ENCODE data around the gene RGCC. TPM values are rescaled to one million over a fixed set of nuclear protein-coding genes. Genes with fewer than 3 reads are reported as not detected.
"Not testable (repeated sequence)": the region's sequence is repeated elsewhere in the genome, so short reads cannot be mapped to it uniquely, and the experiment has no call there.

RGCC gene
- total RNA-seq, 1 donor from 2014 or later, result 174 TPM

GRCh38 chr13:41492432-41493260 is 35.3 kb downstream of the RGCC start:
- DNase-seq, result no peak

GRCh38 chr13:41494202-41494601 is 36.9 kb downstream of the RGCC start:
- no peak for DNase-seq

GRCh38 chr13:41495044-41495443 is 37.7 kb downstream of the RGCC start:
- no peak for DNase-seq

GRCh38 chr13:41496420-41497234 is 39.3 kb downstream of the RGCC start:
- no peak for DNase-seq

- DNase-seq, result no peak
Observed at GRCh38 chr13:41497436-41497835, 40.1 kb downstream of the RGCC start.

GRCh38 chr13:41499452-41499851 is 42.1 kb downstream of the RGCC start:
- DNase-seq, result no peak

- DNase-seq, result no peak
Observed at GRCh38 chr13:41500511-41500910, 43.2 kb downstream of the RGCC start.

- no peak for DNase-seq
Observed at GRCh38 chr13:41501281-41501680, 43.9 kb downstream of the RGCC start.

GRCh38 chr13:41502031-41502430 is 44.7 kb downstream of the RGCC start:
- DNase-seq, result no peak

GRCh38 chr13:41502673-41503072 is 45.3 kb downstream of the RGCC start:
- DNase-seq, result no peak

GRCh38 chr13:41503356-41503755 is 46.0 kb downstream of the RGCC start:
- no peak for DNase-seq

- DNase-seq, result not testable (repeated sequence)
Observed at GRCh38 chr13:41504657-41505056, 47.3 kb downstream of the RGCC start.

- no peak for DNase-seq
Observed at GRCh38 chr13:41505209-41505835, 48.0 kb downstream of the RGCC start.

- no peak for DNase-seq
Observed at GRCh38 chr13:41506312-41506711, 49.0 kb downstream of the RGCC start.

- DNase-seq, result no peak
Observed at GRCh38 chr13:41509971-41510370, 52.6 kb downstream of the RGCC start.

GRCh38 chr13:41511827-41512226 is 54.5 kb downstream of the RGCC start:
- DNase-seq, result no peak

GRCh38 chr13:41512441-41512840 is 55.1 kb downstream of the RGCC start:
- DNase-seq, result no peak

- DNase-seq, result no peak
Observed at GRCh38 chr13:41513600-41513999, 56.2 kb downstream of the RGCC start.

GRCh38 chr13:41514853-41515395 is 57.6 kb downstream of the RGCC start:
- DNase-seq, result no peak

GRCh38 chr13:41515491-41516139 is 58.3 kb downstream of the RGCC start:
- DNase-seq, result no peak

- no peak for DNase-seq
Observed at GRCh38 chr13:41516166-41516565, 58.8 kb downstream of the RGCC start.

- DNase-seq, result no peak
Observed at GRCh38 chr13:41516760-41517159, 59.4 kb downstream of the RGCC start.
